GM12892 (cell line): ENCODE data around the gene COMMD4.

Experiments used
- POLR2A ChIP-seq: IDR thresholded peaks from 2 replicates; pipeline ENCODE4 v1.6.1; 2011; ENCODE audit warnings: low read depth, low read length, control low read depth
- TAF1 ChIP-seq: IDR thresholded peaks from 2 replicates; pipeline ENCODE4 v1.6.1; 2011; ENCODE audit warnings: low read depth, mild to moderate bottlenecking, control low read depth, low read length, borderline replicate concordance

- TF ChIP-seq POLR2A = no peak; the same call in 1 of the 2 replicates
- TF ChIP-seq TAF1 = no peak
Measured at GRCh38 chr15:75368689-75369239, 32.9 kb downstream of the COMMD4 start.
